Activated naive CD4-positive, alpha-beta T cell treated with anti-CD3 and anti-CD28 coated beads for 36 hours (primary cell): ENCODE results near the gene SERPINB8. TPM values are rescaled to one million over a fixed set of nuclear protein-coding genes. Genes with fewer than 3 reads are reported as not detected.

ENCODE experiments used
- CTCF ChIA-PET: fragments of 350-600 bp; sonication (Branson Sonifier 250); formaldehyde crosslinking; loops from one replicate; lab custom pipeline; 2021; ENCODE audit warnings: antibody characterized with exemption; lab: Charles Lee
- DNase-seq: peaks from one replicate; pipeline ENCODE4 v3.0.0-alpha.2; 2020
- H3K27ac Mint-ChIP-seq: one replicate; pipeline ENCODE4 v1.8.0; 2021; ENCODE audit warnings: mild to moderate bottlenecking, mixed read lengths
- H3K27me3 Mint-ChIP-seq: one replicate; pipeline ENCODE4 v1.8.0; 2021; ENCODE audit warnings: low read depth, mixed read lengths
- H3K36me3 Mint-ChIP-seq: one replicate; pipeline ENCODE4 v1.8.0; 2021; ENCODE audit warnings: low read depth, mixed read lengths
- H3K4me1 Mint-ChIP-seq: one replicate; pipeline ENCODE4 v1.8.0; 2021; ENCODE audit warnings: low read depth, mixed read lengths
- H3K4me3 Mint-ChIP-seq: one replicate; pipeline ENCODE4 v1.8.0; 2021; ENCODE audit warnings: mild to moderate bottlenecking, moderate library complexity, mixed read lengths
- H3K9me3 Mint-ChIP-seq: one replicate; pipeline ENCODE4 v1.8.0; 2021; ENCODE audit warnings: mixed read lengths
- intact Hi-C: fragments of 100-400 bp; cut with micrococcal nuclease; formaldehyde crosslinking; loops from one replicate; pipeline ENCODE4 v1.15.1; 2023
- total RNA-seq, 2 experiments: library from RNA; stranded (reverse); gene quantifications; one replicate each; pipeline ENCODE4 v1.2.3, GENCODE V29; 2021

SERPINB8 gene
- total RNA-seq, 2 experiments from 2014 or later = 10.5 to 11.7 TPM

GRCh38 chr18:63949068-63949737 lies 20.7 kb upstream of the SERPINB8 start, which contains the start of gene HMSD:
TSS of gene HMSD (plus strand) at chr18:63949301. CDS start at chr18:63953456, 4,155 bp downstream.
- Mint-ChIP-seq H3K27me3 (peaks cover 26% of the 10 kb centered on the region), H3K27ac (peak within 1 kb of the TSS; percentile 86), H3K36me3 (peaks cover 10% of the 10 kb centered on the region), H3K9me3 (peaks cover 4% of the 10 kb centered on the region), H3K4me3 (peak within 1 kb of the TSS; percentile 82), H3K4me1 (peaks cover 43% of the 10 kb centered on the region)
- CTCF ChIA-PET = interaction anchor here (0.6 to 0.7 kb wide), 2 partner anchors 14 to 22 kb away, joined by 3 to 4 read pairs; no protein-coding TSS in a partner anchor
- intact Hi-C loops = loop anchor here (1.0 kb wide), 2 partner anchors 13 to 21 kb away; partner anchors contain the start of gene SERPINB8
- peak; percentile 89 for DNase-seq

GRCh38 chr18:63951302-63951705 lies 18.6 kb upstream of the SERPINB8 start:
- Mint-ChIP-seq H3K9me3 (peaks cover 4% of the 10 kb centered on the region), H3K36me3 (peaks cover 16% of the 10 kb centered on the region), H3K4me3 (peak overlapping the region; percentile 16), H3K27me3 (peaks cover 20% of the 10 kb centered on the region), H3K27ac (peak overlapping the region; percentile 2), H3K4me1 (peaks cover 43% of the 10 kb centered on the region)
- CTCF ChIA-PET = interaction anchor here (1.3 kb wide), 1 partner anchor 12 kb away, joined by 6 read pairs; no protein-coding TSS in a partner anchor
- intact Hi-C loops = loop anchor here (1.0 to 5.0 kb wide), 11 partner anchors 12 to 1531 kb away; partner anchors contain the start of genes KDSR, PHLPP1 and VPS4B
- DNase-seq = peak; percentile 65

- H3K9me3 Mint-ChIP-seq = peaks cover 4% of the 10 kb centered on the region
- no peak overlapping the region for H3K4me3 Mint-ChIP-seq
- CTCF ChIA-PET = interaction anchor here (0.7 to 3.9 kb wide), 3 partner anchors 10 to 23 kb away, joined by 3 to 31 read pairs (median 3); no protein-coding TSS in a partner anchor
- DNase-seq = no peak
- H3K36me3 Mint-ChIP-seq = peaks cover 16% of the 10 kb centered on the region
- H3K4me1 Mint-ChIP-seq = peaks cover 32% of the 10 kb centered on the region
- H3K27me3 Mint-ChIP-seq = peaks cover 19% of the 10 kb centered on the region
- no peak overlapping the region for H3K27ac Mint-ChIP-seq
- intact Hi-C loops = loop anchor here (5.0 kb wide), 3 partner anchors 587 to 1237 kb away; partner anchors contain the start of genes KDSR and PHLPP1
Observed at GRCh38 chr18:63953811-63954210, 16.1 kb upstream of the SERPINB8 start.

- Mint-ChIP-seq H3K27me3 (peaks cover 30% of the 10 kb centered on the region), H3K9me3 (peaks cover under 1% of the 10 kb centered on the region), H3K36me3 (peaks cover 13% of the 10 kb centered on the region), H3K4me1 (peaks cover 7% of the 10 kb centered on the region), H3K4me3 (no peak overlapping the region), H3K27ac (no peak overlapping the region)
- CTCF ChIA-PET = interaction anchor here (0.7 kb wide), 1 partner anchor 81 kb away, joined by 4 read pairs; no protein-coding TSS in a partner anchor
- intact Hi-C loops = no loop called here
- no peak for DNase-seq
Observed at GRCh38 chr18:63956755-63957154, 13.1 kb upstream of the SERPINB8 start.

GRCh38 chr18:63960891-63961290 lies 9.0 kb upstream of the SERPINB8 start:
- Mint-ChIP-seq H3K27ac (no peak overlapping the region), H3K27me3 (peaks cover 21% of the 10 kb centered on the region), H3K36me3 (peaks cover 2% of the 10 kb centered on the region), H3K4me1 (peaks cover 13% of the 10 kb centered on the region), H3K9me3 (no peaks in the 10 kb centered on the region), H3K4me3 (no peak overlapping the region)
- CTCF ChIA-PET = interaction anchor here (1.4 to 5.7 kb wide), 2 partner anchors 14 to 48 kb away, joined by 4 to 55 read pairs; no protein-coding TSS in a partner anchor
- intact Hi-C loops = no loop called here
- DNase-seq = no peak

- CTCF ChIA-PET = interaction anchor here (0.9 to 5.7 kb wide), 4 partner anchors 8 to 64 kb away, joined by 3 to 55 read pairs (median 20); no protein-coding TSS in a partner anchor
- Mint-ChIP-seq H3K9me3 (no peaks in the 10 kb centered on the region), H3K27me3 (peaks cover 18% of the 10 kb centered on the region), H3K4me1 (peaks cover 13% of the 10 kb centered on the region), H3K36me3 (no peaks in the 10 kb centered on the region), H3K4me3 (no peak overlapping the region), H3K27ac (no peak overlapping the region)
- no peak for DNase-seq
- intact Hi-C loops = no loop called here
Observed at GRCh38 chr18:63961435-63961980, 8.4 kb upstream of the SERPINB8 start.

- Mint-ChIP-seq H3K4me3 (no peak overlapping the region), H3K9me3 (no peaks in the 10 kb centered on the region)
- intact Hi-C loops = no loop called here
Observed at GRCh38 chr18:63962137-63962536, 7.7 kb upstream of the SERPINB8 start.

GRCh38 chr18:63963615-63964256 lies 6.1 kb upstream of the SERPINB8 start:
- no peaks in the 10 kb centered on the region for H3K36me3 Mint-ChIP-seq
- CTCF ChIA-PET = interaction anchor here (0.7 to 5.7 kb wide), 22 partner anchors 9 to 453 kb away, joined by 3 to 55 read pairs (median 4); no protein-coding TSS in a partner anchor
- peaks cover 11% of the 10 kb centered on the region for H3K27me3 Mint-ChIP-seq
- intact Hi-C loops = loop anchor here (1.0 kb wide), 4 partner anchors 12 to 31 kb away; no protein-coding TSS in a partner anchor
- H3K4me3 Mint-ChIP-seq = no peak overlapping the region
- peaks cover 16% of the 10 kb centered on the region for H3K4me1 Mint-ChIP-seq
- H3K27ac Mint-ChIP-seq = no peak overlapping the region
- DNase-seq = peak; percentile 70
- H3K9me3 Mint-ChIP-seq = no peaks in the 10 kb centered on the region

More at GRCh38 chr18:63962137-63962536, 7.7 kb upstream of the SERPINB8 start:
- no peak for DNase-seq
- Mint-ChIP-seq H3K36me3 (no peaks in the 10 kb centered on the region), H3K4me1 (peaks cover 13% of the 10 kb centered on the region), H3K27me3 (peaks cover 14% of the 10 kb centered on the region), H3K27ac (no peak overlapping the region)
- CTCF ChIA-PET = interaction anchor here (0.9 to 5.7 kb wide), 8 partner anchors 8 to 65 kb away, joined by 3 to 55 read pairs (median 9); no protein-coding TSS in a partner anchor

- no peak overlapping the region for H3K27ac Mint-ChIP-seq
- H3K4me1 Mint-ChIP-seq = peaks cover 26% of the 10 kb centered on the region
- peaks cover 4% of the 10 kb centered on the region for H3K36me3 Mint-ChIP-seq
- CTCF ChIA-PET = interaction anchor here (0.6 to 5.7 kb wide), 7 partner anchors 10 to 30 kb away, joined by 3 to 55 read pairs (median 11); no protein-coding TSS in a partner anchor
- peaks cover 4% of the 10 kb centered on the region for H3K27me3 Mint-ChIP-seq
- intact Hi-C loops = no loop called here
- H3K9me3 Mint-ChIP-seq = no peaks in the 10 kb centered on the region
- no peak for DNase-seq
- no peak overlapping the region for H3K4me3 Mint-ChIP-seq
Observed at GRCh38 chr18:63964908-63965307, 5.0 kb upstream of the SERPINB8 start.

- CTCF ChIA-PET = interaction anchor here (0.6 to 3.7 kb wide), 2 partner anchors 14 to 31 kb away, joined by 3 to 20 read pairs; no protein-coding TSS in a partner anchor
- peaks cover 30% of the 10 kb centered on the region for H3K4me1 Mint-ChIP-seq
- intact Hi-C loops = no loop called here
- no peak overlapping the region for H3K27ac Mint-ChIP-seq
- H3K27me3 Mint-ChIP-seq = no peaks in the 10 kb centered on the region
- H3K9me3 Mint-ChIP-seq = no peaks in the 10 kb centered on the region
- H3K36me3 Mint-ChIP-seq = peaks cover 4% of the 10 kb centered on the region
- no peak for DNase-seq
- no peak overlapping the region for H3K4me3 Mint-ChIP-seq
Observed at GRCh38 chr18:63965716-63966330, 4.1 kb upstream of the SERPINB8 start.

GRCh38 chr18:63970809-63971205 lies 926 bp downstream of the SERPINB8 start:
- Mint-ChIP-seq H3K4me3 (peak overlapping the region; percentile 93), H3K4me1 (peaks cover 35% of the 10 kb centered on the region), H3K9me3 (no peaks in the 10 kb centered on the region), H3K27me3 (no peaks in the 10 kb centered on the region), H3K27ac (peak overlapping the region; percentile 97), H3K36me3 (peaks cover 4% of the 10 kb centered on the region)
- CTCF ChIA-PET = interaction anchor here (0.9 kb wide), 1 partner anchor 23 kb away, joined by 3 read pairs; no protein-coding TSS in a partner anchor
- intact Hi-C loops = loop anchor here (1.0 to 10.0 kb wide), 6 partner anchors 22 to 1786 kb away; partner anchors contain the start of genes HMSD, KDSR, PIGN and RELCH
- no peak for DNase-seq
